ENCODE data around the gene SPDEF. TPM values are rescaled to one million over a fixed set of nuclear protein-coding genes. Genes with fewer than 3 reads are reported as not detected.

Gene SPDEF
- total RNA-seq, 2 experiments from 2014 or later, result not detected

GRCh38 chr6:34509782-34510181 is 46.3 kb downstream of the SPDEF start:
- CTCF ChIA-PET, result interaction anchor here (0.6 kb wide), 2 partner anchors 67 to 92 kb away, joined by 3 to 5 read pairs; no protein-coding TSS in a partner anchor

GRCh38 chr6:34508425-34508824 is 47.7 kb downstream of the SPDEF start:
- POLR2A ChIA-PET, result no interaction called here
- CTCF ChIA-PET, result no interaction called here

More at GRCh38 chr6:34509782-34510181, 46.3 kb downstream of the SPDEF start:
- POLR2A ChIA-PET, result no interaction called here

GRCh38 chr6:34506718-34507117 is 49.4 kb downstream of the SPDEF start:
- ChIA-PET POLR2A (no interaction called here), CTCF (no interaction called here)

- POLR2A ChIA-PET, result no interaction called here
- CTCF ChIA-PET, result interaction anchor here (1.0 kb wide), 1 partner anchor 22 kb away, joined by 3 read pairs; no protein-coding TSS in a partner anchor
Observed at GRCh38 chr6:34497411-34497810, 58.7 kb downstream of the SPDEF start.

- ChIA-PET POLR2A (interaction anchor here (0.6 kb wide), 1 partner anchor 76 kb away, joined by 3 read pairs; no protein-coding TSS in a partner anchor), CTCF (interaction anchor here (0.7 to 1.0 kb wide), 4 partner anchors 24 to 1465 kb away, joined by 3 to 6 read pairs (median 4); no protein-coding TSS in a partner anchor)
Observed at GRCh38 chr6:34496103-34496685, 59.9 kb downstream of the SPDEF start.

DNA sequence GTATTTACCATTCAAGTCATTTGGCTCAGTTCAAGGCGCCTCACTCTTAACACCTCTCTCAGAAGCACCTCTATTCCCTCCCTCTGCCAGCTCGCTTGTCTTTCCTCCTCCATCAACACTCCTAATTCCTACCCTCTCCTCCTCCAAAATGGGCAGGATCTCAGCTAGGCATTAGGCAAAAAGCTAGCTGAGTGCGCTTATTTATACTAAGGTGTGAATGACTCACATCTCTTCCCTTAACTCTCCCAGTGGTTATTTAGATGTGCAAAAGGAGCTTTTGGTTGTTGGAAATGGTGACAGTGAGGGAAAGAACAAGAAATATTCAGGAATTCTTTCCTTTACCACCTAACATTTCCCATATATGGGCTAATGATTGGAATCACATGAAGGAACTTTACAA is 61.2 kb downstream of the SPDEF start:
- ChIA-PET CTCF (no interaction called here), POLR2A (no interaction called here)

DNA sequence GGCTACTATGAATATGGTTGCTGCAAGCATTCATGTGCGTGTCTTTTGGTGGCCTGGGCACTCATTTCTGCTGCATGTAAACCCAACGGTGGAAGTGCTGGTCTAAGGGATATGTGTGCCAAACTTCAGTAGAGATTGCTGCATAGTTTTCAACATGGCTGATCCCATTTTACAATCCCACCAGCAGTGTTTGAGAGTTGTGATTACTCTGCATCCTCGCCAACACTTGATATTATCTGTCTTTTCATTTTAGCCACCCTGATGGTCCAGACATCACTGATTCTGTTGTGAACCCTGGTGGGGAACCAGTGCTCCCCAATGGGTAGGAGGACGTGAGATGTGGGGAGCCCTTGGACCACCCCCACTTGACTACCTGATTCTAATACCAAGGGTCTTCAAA is 62.8 kb downstream of the SPDEF start:
- POLR2A ChIA-PET, result no interaction called here
- CTCF ChIA-PET, result no interaction called here

DNA sequence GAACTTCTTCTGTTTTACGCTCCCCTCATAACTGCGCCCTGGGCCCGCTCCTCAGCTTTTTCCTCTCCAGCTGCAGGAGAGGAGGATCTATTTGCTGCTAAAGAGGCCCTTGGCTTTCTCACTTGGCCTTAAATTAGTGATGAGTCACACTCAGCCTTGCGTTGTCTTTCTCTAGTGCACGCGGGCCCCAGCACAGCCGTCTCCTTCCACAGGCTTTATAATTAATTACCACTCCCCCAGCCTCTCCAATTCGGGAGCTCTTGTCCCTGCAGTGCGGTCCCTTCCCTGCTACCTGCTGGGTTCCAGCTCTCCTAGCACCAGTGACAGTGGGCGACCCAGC is 65.1 kb downstream of the SPDEF start:
- CTCF ChIA-PET, result no interaction called here
- POLR2A ChIA-PET, result no interaction called here

DNA sequence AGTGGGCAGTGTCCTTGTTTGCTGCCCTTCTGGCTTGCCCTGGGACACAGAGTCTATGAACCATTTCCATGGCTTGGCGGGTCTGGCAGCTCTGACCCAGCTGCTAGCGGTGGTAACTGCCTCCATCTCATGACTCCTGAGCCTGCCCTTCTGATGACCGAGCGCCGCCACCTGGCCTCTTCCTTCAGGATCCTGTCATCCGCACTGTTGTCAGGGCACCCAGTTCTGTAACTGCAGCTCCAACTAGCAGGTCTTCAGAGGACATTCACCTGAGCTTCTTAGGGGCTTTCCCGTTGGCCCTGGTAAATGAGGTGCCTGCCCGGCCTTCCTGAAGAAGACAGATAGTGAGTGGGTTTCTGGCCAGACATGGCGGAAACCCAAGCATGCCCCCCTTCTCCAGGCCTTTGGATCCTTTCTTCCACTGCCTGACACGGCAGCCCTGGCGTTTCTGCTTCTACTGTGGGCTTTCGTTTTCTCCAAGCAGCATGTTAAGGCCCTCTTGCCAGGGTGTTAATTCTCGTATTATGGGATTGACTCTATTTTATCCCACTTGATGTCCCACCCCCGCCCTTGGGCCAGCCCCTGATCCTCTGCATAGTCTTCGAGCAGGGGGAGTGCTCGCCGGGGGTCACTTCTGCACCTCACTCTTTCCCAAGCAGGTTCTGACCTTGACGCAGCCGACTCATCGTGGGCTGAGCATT is 65.6 kb downstream of the SPDEF start:
- CTCF ChIA-PET, result no interaction called here
- POLR2A ChIA-PET, result no interaction called here

DNA sequence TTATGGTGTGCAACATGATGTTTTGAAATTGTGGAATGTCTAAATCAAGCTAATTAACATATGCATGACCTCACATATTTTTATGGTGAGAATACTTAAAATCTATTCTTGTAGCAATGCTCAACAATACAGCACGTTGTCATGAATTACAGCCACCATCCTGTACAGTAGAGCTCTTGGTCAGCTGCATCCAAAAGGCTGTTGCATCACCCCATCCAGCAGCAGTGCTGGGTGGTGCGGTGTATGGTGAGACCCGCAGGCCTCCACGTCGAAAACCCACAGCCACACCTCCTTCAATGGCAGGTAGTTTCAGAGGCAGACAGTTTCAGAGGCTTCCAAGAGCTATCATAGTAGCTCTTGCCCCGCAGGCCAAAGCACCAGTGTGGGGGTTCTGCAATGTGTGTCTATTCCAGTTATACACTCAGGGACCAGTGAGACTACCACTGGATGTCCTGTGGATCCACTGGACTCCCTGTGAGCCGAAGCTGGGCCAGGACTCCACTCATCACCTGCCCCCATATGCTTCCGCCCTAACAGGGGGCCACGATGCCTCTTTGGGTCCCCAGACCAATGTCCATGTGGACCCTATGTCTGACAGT is 66.8 kb downstream of the SPDEF start:
- POLR2A ChIA-PET, result interaction anchor here (0.7 kb wide), 1 partner anchor 97 kb away, joined by 4 read pairs; no protein-coding TSS in a partner anchor
- CTCF ChIA-PET, result no interaction called here

Other genes with a start within 250 kb of the SPDEF start
- gene NUDT3, start 163.7 kb downstream of the SPDEF start, total RNA-seq, result 10 to 100 TPM; 16.4 to 17.1 TPM
- gene RPS10, start 130.3 kb downstream of the SPDEF start, total RNA-seq, result 1,000 to 10,000 TPM; 2,077 to 2,110 TPM
- under 1 TPM; 0.11 to 0.13 TPM for gene PACSIN1, start 90.3 kb downstream of the SPDEF start, total RNA-seq
- 10 to 100 TPM; 49.0 to 53.8 TPM for gene ILRUN, start 140.4 kb upstream of the SPDEF start, total RNA-seq
- gene SNRPC, start 201.2 kb upstream of the SPDEF start, total RNA-seq, result 100 to 1,000 TPM; 200 to 205 TPM
- gene BLTP3A, start 235.8 kb upstream of the SPDEF start, total RNA-seq, result 10 to 100 TPM; 19.0 to 19.9 TPM

All from activated CD8-positive, alpha-beta memory T cell treated with anti-CD3 and anti-CD28 coated beads for 36 hours (primary cell).